ENCODE results near the gene CNR1.

The CNR1 gene

DNA sequence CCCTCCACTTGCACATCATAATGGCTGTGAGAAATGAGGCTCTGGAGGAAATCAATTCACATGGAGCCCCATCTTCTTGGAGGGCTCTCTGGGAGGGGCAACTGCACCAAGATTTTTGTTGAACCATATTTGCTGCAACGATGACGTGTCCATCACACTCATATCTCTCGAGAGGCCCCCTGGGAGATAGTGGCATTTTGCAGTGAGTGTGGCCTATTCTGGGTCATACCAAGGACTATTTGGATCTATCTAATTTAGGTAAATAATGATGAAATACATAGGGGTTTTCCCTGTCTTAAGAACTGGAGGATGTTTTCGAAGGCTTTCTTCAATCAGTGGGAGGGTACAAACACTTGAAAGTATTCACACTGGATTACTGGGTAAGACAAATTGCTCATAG lies 31.6 kb downstream of the CNR1 start:
- H3K4me3 ChIP-seq (ENCODE audit: low read depth, low read length): no peak overlapping the region
- TF ChIP-seq, protein P1, sequence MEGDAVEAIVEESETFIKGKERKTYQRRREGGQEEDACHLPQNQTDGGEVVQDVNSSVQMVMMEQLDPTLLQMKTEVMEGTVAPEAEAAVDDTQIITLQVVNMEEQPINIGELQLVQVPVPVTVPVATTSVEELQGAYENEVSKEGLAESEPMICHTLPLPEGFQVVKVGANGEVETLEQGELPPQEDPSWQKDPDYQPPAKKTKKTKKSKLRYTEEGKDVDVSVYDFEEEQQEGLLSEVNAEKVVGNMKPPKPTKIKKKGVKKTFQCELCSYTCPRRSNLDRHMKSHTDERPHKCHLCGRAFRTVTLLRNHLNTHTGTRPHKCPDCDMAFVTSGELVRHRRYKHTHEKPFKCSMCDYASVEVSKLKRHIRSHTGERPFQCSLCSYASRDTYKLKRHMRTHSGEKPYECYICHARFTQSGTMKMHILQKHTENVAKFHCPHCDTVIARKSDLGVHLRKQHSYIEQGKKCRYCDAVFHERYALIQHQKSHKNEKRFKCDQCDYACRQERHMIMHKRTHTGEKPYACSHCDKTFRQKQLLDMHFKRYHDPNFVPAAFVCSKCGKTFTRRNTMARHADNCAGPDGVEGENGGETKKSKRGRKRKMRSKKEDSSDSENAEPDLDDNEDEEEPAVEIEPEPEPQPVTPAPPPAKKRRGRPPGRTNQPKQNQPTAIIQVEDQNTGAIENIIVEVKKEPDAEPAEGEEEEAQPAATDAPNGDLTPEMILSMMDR (IDR thresholded peaks at IDR 0.05; ENCODE audit: borderline replicate concordance, insufficient read depth, low read depth, low read length): no peak

DNA sequence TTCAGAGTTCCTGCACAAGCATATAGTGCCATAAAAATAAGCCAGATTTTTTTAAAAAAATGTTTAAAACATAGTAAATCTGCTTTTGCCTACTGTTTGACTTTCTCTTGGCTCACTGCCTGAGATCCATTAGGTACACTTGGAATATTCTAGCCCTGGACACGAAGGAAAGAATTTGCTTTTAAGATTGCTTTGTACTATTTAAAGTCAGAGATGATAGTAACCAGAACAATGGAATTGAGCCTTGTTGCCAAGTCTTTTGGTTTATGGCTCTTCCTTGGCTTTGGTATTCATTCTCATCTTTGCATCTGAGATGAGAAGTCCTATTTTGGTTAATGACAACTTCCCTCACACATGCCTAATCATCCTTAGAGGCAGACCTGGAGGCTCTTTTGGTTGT lies 32.4 kb downstream of the CNR1 start:
- TF ChIP-seq, protein P1 (IDR thresholded peaks at IDR 0.05; ENCODE audit: borderline replicate concordance, insufficient read depth, low read depth, low read length): no peak
- no peak overlapping the region for H3K4me3 ChIP-seq (ENCODE audit: low read depth, low read length)

DNA sequence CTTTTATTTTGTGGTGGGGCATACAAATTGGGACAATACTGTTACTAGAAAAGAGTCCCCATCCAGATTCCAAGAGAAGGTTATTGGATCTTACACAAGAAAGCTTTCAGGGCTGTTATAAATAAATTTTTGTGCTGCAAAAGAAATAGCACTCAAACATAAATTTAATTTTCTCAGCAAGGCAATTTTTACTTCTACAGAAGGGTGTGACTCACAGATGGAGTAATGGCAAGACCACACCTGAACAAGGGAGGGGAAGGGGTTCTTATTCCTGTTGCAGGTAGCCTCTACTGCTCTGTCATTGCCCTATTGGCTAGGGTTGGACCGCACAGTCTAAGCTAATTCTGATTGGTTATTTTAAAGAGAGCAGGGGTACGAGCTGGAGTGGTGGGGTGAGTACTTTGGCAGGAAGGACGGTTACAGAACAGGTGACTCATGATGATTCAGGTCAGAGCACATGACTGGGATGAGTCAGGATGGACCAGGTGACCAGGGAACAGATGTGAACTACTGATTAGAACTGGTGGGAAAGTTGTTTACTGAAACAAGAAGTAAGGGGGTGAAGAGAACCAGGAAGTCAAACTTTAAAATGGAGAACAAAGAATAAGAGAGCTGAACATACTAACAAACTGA lies 41.1 kb downstream of the CNR1 start:
- no peak overlapping the region for H3K4me3 ChIP-seq (ENCODE audit: low read depth, low read length)
- TF ChIP-seq, protein P1 (IDR thresholded peaks at IDR 0.05; ENCODE audit: borderline replicate concordance, insufficient read depth, low read depth, low read length): no peak

DNA sequence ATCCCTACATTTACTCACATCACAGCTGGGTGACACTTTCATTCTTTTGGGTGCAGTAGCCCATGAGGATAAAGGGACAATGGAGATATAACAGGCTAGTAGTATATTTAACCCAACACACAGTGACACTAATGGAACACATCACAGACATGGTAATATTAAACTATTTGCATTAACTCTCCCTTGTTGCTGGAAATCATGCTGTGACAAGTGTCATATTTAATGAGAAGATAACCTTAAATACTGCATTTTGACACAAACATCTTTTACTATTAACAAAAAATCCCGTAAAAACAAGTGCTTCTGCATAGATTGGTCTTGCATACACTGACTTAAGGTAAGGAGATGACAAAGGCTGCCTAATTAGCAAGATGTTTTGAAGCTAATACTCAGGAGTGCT lies 45.5 kb downstream of the CNR1 start:
- no peak overlapping the region for H3K4me3 ChIP-seq (ENCODE audit: low read depth, low read length)
- TF ChIP-seq, protein P1 (IDR thresholded peaks at IDR 0.05; ENCODE audit: borderline replicate concordance, insufficient read depth, low read depth, low read length): no peak

DNA sequence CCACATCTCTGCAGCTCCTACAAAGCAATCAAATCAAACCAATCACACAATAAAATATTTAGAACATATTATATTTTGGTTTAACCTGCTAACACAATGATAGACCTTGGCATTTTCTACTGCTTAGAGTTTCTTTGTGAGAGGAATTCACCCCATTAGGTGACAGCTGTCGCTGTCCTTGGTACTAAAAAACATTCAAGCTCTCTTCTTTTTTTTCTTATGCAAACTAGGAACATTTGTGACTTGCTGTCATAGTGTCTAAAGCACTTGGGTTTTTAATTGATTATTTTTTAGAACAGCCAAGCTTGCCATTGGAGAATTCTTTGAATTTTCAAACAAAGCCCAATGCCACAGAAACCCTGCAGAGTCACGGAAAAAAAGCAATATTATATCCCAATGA lies 46.4 kb downstream of the CNR1 start:
- TF ChIP-seq, protein P1 (IDR thresholded peaks at IDR 0.05; ENCODE audit: borderline replicate concordance, insufficient read depth, low read depth, low read length): no peak
- H3K4me3 ChIP-seq (ENCODE audit: low read depth, low read length): no peak overlapping the region

DNA sequence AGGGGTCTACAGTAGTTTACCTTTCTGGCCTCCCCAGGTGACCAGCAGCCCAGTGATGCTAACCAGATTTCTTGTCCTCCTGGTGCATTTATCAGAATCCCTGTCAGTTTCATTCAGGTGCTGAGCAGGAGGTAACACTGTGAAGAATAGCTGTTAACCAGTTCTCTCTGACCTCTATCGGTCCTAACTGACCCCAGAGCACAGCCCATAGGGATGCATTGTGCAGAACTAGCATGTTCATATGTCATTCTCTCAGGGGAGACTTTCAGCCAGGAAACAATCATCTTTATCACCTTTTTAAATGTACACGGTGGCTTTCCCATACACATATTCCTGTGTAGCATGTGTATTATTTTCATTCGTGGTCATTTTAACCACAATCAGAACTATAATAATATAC lies 49.9 kb downstream of the CNR1 start:
- TF ChIP-seq, protein P1 (IDR thresholded peaks at IDR 0.05; ENCODE audit: borderline replicate concordance, insufficient read depth, low read depth, low read length): no peak
- no peak overlapping the region for H3K4me3 ChIP-seq (ENCODE audit: low read depth, low read length)

DNA sequence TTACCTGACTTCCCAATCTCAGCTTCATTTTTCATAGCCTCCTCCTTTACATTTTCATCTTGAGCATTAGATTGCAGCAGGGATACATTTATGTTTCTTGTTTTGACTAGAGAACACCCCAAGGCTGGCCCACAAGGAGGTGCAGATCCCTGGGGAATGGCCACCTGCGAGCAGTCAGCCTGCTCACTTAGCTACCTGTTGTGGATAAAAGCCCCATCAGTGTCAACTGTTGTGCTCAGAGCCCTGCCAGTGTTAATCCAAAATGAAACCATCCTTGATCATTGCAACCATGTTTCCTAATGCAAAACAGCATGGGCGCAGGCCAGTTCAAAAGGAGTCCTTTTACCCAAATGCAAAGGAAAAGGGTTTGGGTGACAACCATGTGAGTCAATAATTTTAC lies 50.8 kb downstream of the CNR1 start:
- TF ChIP-seq, protein P1 (IDR thresholded peaks at IDR 0.05; ENCODE audit: borderline replicate concordance, insufficient read depth, low read depth, low read length): no peak
- H3K4me3 ChIP-seq (ENCODE audit: low read depth, low read length): no peak overlapping the region
